CD4-positive, alpha-beta T cell treated with Interleukin-15 for 1 hour (primary cell): ENCODE measurements around the gene XYLT2.
A peak's percentile ranks its signal among the peaks of the same experiment; 100 is the strongest.

Experiments used
- DNase-seq: peaks from one replicate; pipeline ENCODE4 v3.0.0-alpha.2; 2020

The XYLT2 gene

GRCh38 chr17:50365649-50366393 is 19.9 kb downstream of the XYLT2 start:
- DNase-seq = no peak

- DNase-seq = no peak
Measured at GRCh38 chr17:50367401-50367800, 21.5 kb downstream of the XYLT2 start.

- no peak for DNase-seq
Measured at GRCh38 chr17:50370052-50370451, 24.1 kb downstream of the XYLT2 start.

GRCh38 chr17:50371526-50371925 is 25.6 kb downstream of the XYLT2 start:
- no peak for DNase-seq

- no peak for DNase-seq
Measured at GRCh38 chr17:50372222-50372757, 26.4 kb downstream of the XYLT2 start.

- peak; percentile 84 for DNase-seq
Measured at GRCh38 chr17:50372758-50373556, 27.0 kb downstream of the XYLT2 start, which contains the start of the genes EME1 and MRPL27. Gene EME1, plus strand, starts transcription at chr17:50373229. Its CDS starts 1,980 bp downstream, at chr17:50375209. Gene MRPL27, minus strand, starts transcription at chr17:50373184. Its CDS starts 14 bp downstream, at chr17:50373170.

GRCh38 chr17:50373705-50374104 is 27.8 kb downstream of the XYLT2 start:
- DNase-seq = no peak

GRCh38 chr17:50375858-50376538 is 30.1 kb downstream of the XYLT2 start:
- DNase-seq = no peak

GRCh38 chr17:50379351-50380132 is 33.6 kb downstream of the XYLT2 start:
- DNase-seq = no peak

- DNase-seq = no peak
Measured at GRCh38 chr17:50380369-50381259, 34.7 kb downstream of the XYLT2 start.

- DNase-seq = no peak
Measured at GRCh38 chr17:50381260-50381815, 35.4 kb downstream of the XYLT2 start.

- no peak for DNase-seq
Measured at GRCh38 chr17:50381920-50382319, 36.0 kb downstream of the XYLT2 start.

GRCh38 chr17:50382931-50383330 is 37.0 kb downstream of the XYLT2 start:
- no peak for DNase-seq

- no peak for DNase-seq
Measured at GRCh38 chr17:50386510-50386909, 40.6 kb downstream of the XYLT2 start.

GRCh38 chr17:50388728-50389127 is 42.8 kb downstream of the XYLT2 start:
- no peak for DNase-seq

- DNase-seq = no peak
Measured at GRCh38 chr17:50389534-50389933, 43.6 kb downstream of the XYLT2 start.

GRCh38 chr17:50392621-50393020 is 46.7 kb downstream of the XYLT2 start:
- no peak for DNase-seq

- no peak for DNase-seq
Measured at GRCh38 chr17:50393700-50394099, 47.8 kb downstream of the XYLT2 start.

- no peak for DNase-seq
Measured at GRCh38 chr17:50394711-50395110, 48.8 kb downstream of the XYLT2 start.

GRCh38 chr17:50396261-50397110 is 50.6 kb downstream of the XYLT2 start:
- DNase-seq = no peak
